AG04450 (cell line): ENCODE measurements around the gene FBXL15. TPM values are rescaled to one million over a fixed set of nuclear protein-coding genes. Genes with fewer than 3 reads are reported as not detected.
A peak's percentile ranks its signal among the peaks of the same experiment; 100 is the strongest.

ENCODE experiments used
- CTCF ChIA-PET: fragments of 300-600, 350-600 bp; formaldehyde crosslinking; extraction: SDS; loops from one replicate; lab custom pipeline; 2022; ENCODE audit warnings: antibody characterized with exemption, inconsistent platforms; lab: Charles Lee
- POLR2A ChIA-PET: fragments of 350-600 bp; formaldehyde crosslinking; extraction: SDS; loops from one replicate; lab custom pipeline; 2021; ENCODE audit warnings: antibody characterized with exemption, inconsistent platforms; lab: Yijun Ruan, JAX
- DNase-seq: peaks from one replicate; pipeline ENCODE4 v3.0.0-alpha.2; 2011; ENCODE audit warnings: low read depth, low spot score
- H3K27ac ChIP-seq: one replicate; pipeline ENCODE4 v1.5.1; 2012; ENCODE audit warnings: low read depth, low read length, control low read depth
- H3K27me3 ChIP-seq: one replicate; pipeline ENCODE4 v1.6.0; 2012; ENCODE audit warnings: low read length; ENCODE audit not compliant: control insufficient read depth, insufficient read depth
- H3K4me3 ChIP-seq: 2 replicates; pipeline ENCODE4 v1.5.1; 2011; ENCODE audit warnings: mild to moderate bottlenecking, low read depth, low read length, control low read depth
- H3K9me3 ChIP-seq: 2 replicates; pipeline ENCODE4 v1.5.1; 2012; ENCODE audit warnings: low read length; ENCODE audit not compliant: control insufficient read depth, insufficient read depth
- CTCF ChIP-seq: IDR thresholded peaks from 2 replicates; pipeline ENCODE4 v1.5.1; 2011; ENCODE audit warnings: low read depth, low read length, control low read depth, inconsistent platforms
- polyA plus RNA-seq: library from polyadenylated mRNA; depleted of rRNA; stranded (reverse); fragments of >200 nt; gene quantifications from 2 replicates; pipeline ENCODE4 v1.2.3, GENCODE V29; 2011

The FBXL15 gene
- polyA plus RNA-seq, 1 experiment: 2.7 TPM

DNA sequence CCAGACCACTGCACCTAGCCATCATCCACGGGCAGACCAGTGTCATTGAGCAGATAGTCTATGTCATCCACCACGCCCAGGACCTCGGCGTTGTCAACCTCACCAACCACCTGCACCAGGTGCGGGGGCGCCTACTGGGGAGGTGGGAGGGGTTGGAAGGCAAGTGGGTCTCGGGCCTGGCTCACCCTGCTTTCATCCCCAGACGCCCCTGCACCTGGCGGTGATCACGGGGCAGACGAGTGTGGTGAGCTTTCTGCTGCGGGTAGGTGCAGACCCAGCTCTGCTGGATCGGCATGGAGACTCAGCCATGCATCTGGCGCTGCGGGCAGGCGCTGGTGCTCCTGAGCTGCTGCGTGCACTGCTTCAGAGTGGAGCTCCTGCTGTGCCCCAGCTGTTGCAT is 20.6 kb upstream of the FBXL15 start:
- TF ChIP-seq CTCF: no peak
- CTCF ChIA-PET: interaction anchor here (0.6 to 4.2 kb wide), 26 partner anchors 8 to 276 kb away, joined by 3 to 33 read pairs (median 3); partner anchors contain the start of genes ACTR1A, C10orf95, ELOVL3 and FBXL15
- no peak for DNase-seq
- Histone ChIP-seq H3K9me3 (no peaks in the 10 kb centered on the region; the same call in 1 of the 2 replicates), H3K27ac (no peak overlapping the region), H3K27me3 (no peaks in the 10 kb centered on the region), H3K4me3 (no peak overlapping the region)
- POLR2A ChIA-PET: interaction anchor here (1.1 kb wide), 1 partner anchor 79 kb away, joined by 3 read pairs; no protein-coding TSS in a partner anchor

- DNase-seq: no peak
- Histone ChIP-seq H3K27me3 (no peaks in the 10 kb centered on the region), H3K27ac (peak overlapping the region; percentile 21), H3K4me3 (no peak overlapping the region), H3K9me3 (no peaks in the 10 kb centered on the region; the same call in 1 of the 2 replicates)
- no peak for TF ChIP-seq CTCF
- ChIA-PET POLR2A (interaction anchor here (0.6 kb wide), 1 partner anchor 140 kb away, joined by 15 read pairs; no protein-coding TSS in a partner anchor), CTCF (interaction anchor here (0.8 to 4.2 kb wide), 10 partner anchors 10 to 242 kb away, joined by 3 to 33 read pairs (median 12); partner anchors contain the start of genes ELOVL3 and FBXL15)
Measured at GRCh38 chr10:102400598-102401341, 19.9 kb upstream of the FBXL15 start.

DNA sequence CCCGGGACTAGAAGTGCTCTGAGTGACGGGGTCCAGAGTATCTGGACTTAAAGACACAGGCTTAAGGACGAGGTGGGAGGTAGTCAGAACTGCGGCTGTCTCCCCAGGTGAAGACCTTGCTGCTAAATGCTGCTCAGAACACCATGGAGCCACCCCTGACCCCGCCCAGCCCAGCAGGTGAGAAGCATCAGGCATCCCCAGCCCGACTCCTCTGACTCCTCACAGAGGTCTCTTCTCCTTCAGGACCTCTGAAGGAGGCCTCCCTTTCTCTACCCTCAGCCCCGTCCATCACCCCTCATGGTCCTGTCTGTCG is 19.3 kb upstream of the FBXL15 start:
- ChIA-PET POLR2A (interaction anchor here (0.6 kb wide), 1 partner anchor 140 kb away, joined by 15 read pairs; no protein-coding TSS in a partner anchor), CTCF (interaction anchor here (0.8 to 4.2 kb wide), 4 partner anchors 16 to 174 kb away, joined by 3 to 33 read pairs (median 12); partner anchors contain the start of genes ELOVL3 and FBXL15)
- no peak for TF ChIP-seq CTCF
- Histone ChIP-seq H3K27ac (peak overlapping the region; percentile 21), H3K9me3 (no peaks in the 10 kb centered on the region; the same call in 1 of the 2 replicates), H3K27me3 (no peaks in the 10 kb centered on the region), H3K4me3 (no peak overlapping the region)
- no peak for DNase-seq

- H3K4me3 ChIP-seq: no peak overlapping the region
- TF ChIP-seq CTCF: no peak
- H3K27ac ChIP-seq: no peak overlapping the region
- ChIA-PET POLR2A (interaction anchor here (0.6 kb wide), 1 partner anchor 139 kb away, joined by 15 read pairs; no protein-coding TSS in a partner anchor), CTCF (interaction anchor here (0.8 to 4.2 kb wide), 3 partner anchors 8 to 172 kb away, joined by 3 to 33 read pairs (median 5); partner anchors contain the start of gene FBXL15)
- DNase-seq: no peak
- H3K27me3 ChIP-seq: no peaks in the 10 kb centered on the region
- no peaks in the 10 kb centered on the region; the same call in 1 of the 2 replicates for H3K9me3 ChIP-seq
Measured at GRCh38 chr10:102401735-102402511, 18.7 kb upstream of the FBXL15 start.
